AG09319 (cell line): ENCODE measurements around the gene IL36A.

Source experiments
- DNase-seq: peaks from one replicate; pipeline ENCODE4 v3.0.0-alpha.2; 2010; ENCODE audit warnings: low read depth; ENCODE audit errors: extremely low read depth
- CTCF ChIP-seq: IDR thresholded peaks from 2 replicates; pipeline ENCODE4 v1.5.1; 2011; ENCODE audit warnings: low read depth, mild to moderate bottlenecking, inconsistent platforms, low read length, moderate library complexity

Gene IL36A

GRCh38 chr2:112967023-112967422 is 38.2 kb upstream of the IL36A start:
- no peak for DNase-seq
- TF ChIP-seq CTCF = no peak

DNA sequence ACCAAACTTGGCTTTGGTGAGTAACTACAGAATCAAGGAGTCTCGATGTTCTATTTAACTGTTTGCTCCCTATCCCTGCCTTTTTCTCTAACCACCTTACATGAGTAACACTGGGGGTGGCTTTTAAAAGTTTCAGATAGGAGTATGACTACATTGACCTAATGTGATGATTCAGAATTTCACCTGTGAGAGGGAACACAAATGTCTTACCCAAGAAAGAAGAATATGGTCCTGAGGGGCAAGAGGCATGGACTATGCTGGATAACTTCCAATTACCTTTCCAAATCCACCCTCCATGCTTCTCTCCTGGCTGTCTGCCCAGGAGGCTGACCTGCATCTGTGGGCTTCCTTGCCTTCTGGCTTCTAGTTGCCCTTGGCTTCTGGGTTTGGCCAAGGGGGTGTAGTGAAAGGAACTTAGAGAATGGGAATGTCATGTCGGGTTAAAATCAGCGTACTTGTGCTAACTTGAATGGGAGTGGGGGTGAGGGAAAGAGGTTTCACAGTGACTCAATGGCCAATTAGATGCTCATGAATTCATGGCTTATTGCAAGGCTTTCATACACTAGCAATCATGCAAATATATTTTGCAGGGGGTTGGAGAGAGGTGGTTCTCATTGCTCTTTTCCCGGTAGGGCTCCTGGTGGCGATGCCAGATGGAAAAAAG is 32.7 kb upstream of the IL36A start:
- no peak for DNase-seq
- TF ChIP-seq CTCF = no peak

DNA sequence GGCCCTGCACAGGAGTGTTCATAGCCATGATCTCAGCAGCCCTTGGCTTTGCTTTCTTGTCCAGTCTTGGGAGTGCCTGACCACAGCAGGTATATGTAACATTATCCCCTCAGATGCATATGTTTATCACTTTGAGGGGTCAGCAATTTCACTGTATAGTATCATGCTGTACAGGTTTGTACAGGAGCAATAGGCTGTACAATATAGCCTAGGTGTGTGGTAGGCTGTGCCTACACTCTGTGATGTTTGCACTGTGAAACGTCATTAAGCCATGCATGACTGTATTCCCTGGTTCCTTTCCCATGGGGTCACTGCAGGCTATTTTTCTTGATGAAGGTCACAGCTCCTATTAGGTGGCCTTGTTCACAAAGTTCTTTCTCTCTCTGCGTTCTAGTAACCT is 32.1 kb upstream of the IL36A start:
- DNase-seq = no peak
- no peak for TF ChIP-seq CTCF

DNA sequence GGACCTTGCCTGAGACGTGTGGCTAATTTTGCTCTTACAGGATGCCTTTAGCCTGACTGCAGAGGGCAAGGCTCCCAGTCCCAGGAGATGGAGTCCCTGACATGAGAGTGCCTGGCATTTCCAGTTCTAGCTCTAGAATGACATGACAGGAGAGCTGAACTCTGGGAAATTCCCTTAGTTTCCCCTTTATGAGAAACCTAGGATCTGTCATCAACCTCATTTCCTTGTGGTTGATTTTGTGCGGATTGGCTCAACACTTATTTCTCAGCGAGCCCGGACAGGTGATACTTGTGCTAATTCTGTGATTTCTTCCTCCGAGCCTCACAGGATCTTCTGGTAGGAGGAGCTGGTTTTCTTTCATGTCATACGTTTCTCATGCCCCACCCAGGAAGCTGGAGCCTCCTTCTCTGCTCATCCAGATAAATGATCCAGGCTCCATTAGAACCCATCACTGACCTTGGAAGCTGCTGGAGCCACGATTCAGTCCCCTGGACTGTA is 27.7 kb upstream of the IL36A start, which contains the start of gene IL36G:
TSS of gene IL36G (plus strand) at position 448 of the 498 bp plus-strand sequence. CDS start 633 bp downstream, outside the sequence.
- no peak for TF ChIP-seq CTCF
- no peak for DNase-seq

DNA sequence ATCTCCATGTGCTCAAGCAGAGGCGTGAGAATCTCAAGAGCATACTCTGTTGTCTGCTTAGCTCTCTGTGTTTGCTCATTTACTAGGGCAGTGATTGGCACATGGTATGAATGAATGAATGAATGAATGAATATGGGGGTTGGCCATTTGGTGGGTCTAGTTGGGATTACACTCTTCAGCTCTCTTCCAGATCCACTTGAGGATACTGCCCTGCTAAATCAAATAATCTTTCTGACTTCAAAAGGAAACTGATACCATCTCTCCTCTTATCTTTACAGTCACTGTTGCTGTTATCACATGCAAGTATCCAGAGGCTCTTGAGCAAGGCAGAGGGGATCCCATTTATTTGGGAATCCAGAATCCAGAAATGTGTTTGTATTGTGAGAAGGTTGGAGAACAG is 25.5 kb upstream of the IL36A start:
- TF ChIP-seq CTCF = no peak
- no peak for DNase-seq

GRCh38 chr2:112980537-112980936 is 24.7 kb upstream of the IL36A start:
- no peak for TF ChIP-seq CTCF
- no peak for DNase-seq

DNA sequence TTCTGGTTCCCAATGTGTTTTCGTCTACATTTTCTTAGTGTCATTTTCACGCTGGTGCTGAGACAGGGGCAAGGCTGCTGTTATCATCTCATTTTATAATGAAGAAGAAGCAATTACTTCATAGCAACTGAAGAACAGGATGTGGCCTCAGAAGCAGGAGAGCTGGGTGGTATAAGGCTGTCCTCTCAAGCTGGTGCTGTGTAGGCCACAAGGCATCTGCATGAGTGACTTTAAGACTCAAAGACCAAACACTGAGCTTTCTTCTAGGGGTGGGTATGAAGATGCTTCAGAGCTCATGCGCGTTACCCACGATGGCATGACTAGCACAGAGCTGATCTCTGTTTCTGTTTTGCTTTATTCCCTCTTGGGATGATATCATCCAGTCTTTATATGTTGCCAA is 20.2 kb upstream of the IL36A start:
- DNase-seq = no peak

More for the DNA sequence above, 20.2 kb upstream of the IL36A start:
- no peak for TF ChIP-seq CTCF
